Fibroblast of pulmonary artery (primary cell): Measurements from ENCODE around the gene SHH.

Experiments used
- DNase-seq: peaks from one replicate; pipeline ENCODE4 v3.0.0-alpha.2; 2010; ENCODE audit warnings: low read depth
- H3K4me3 ChIP-seq: replicated peaks from 2 replicates; pipeline ENCODE4 v1.5.1; 2011; ENCODE audit warnings: low read depth, mild to moderate bottlenecking, control low read depth, low read length, moderate library complexity
- CTCF ChIP-seq: IDR thresholded peaks from 2 replicates; pipeline ENCODE4 v1.5.1; 2011; ENCODE audit warnings: mild to moderate bottlenecking, control low read depth, low read length, inconsistent platforms; ENCODE audit errors: missing control alignments

SHH gene

GRCh38 chr7:155856656-155857055 is 44.4 kb upstream of the SHH start:
- TF ChIP-seq CTCF, result no peak
- no peak for DNase-seq
- H3K4me3 ChIP-seq, result no peak overlapping the region

GRCh38 chr7:155852426-155853301 is 40.4 kb upstream of the SHH start:
- TF ChIP-seq CTCF, result no peak
- H3K4me3 ChIP-seq, result no peak overlapping the region
- no peak for DNase-seq

- no peak overlapping the region for H3K4me3 ChIP-seq
- no peak for DNase-seq
- no peak for TF ChIP-seq CTCF
These were observed 39.6 kb upstream of the SHH start for GRCh38 chr7:155851892-155852291.

- TF ChIP-seq CTCF, result no peak
- H3K4me3 ChIP-seq, result no peak overlapping the region
- DNase-seq, result no peak
These were observed 38.8 kb upstream of the SHH start for GRCh38 chr7:155850766-155851678.

- TF ChIP-seq CTCF, result no peak
- no peak for DNase-seq
- no peak overlapping the region for H3K4me3 ChIP-seq
These were observed 37.8 kb upstream of the SHH start for GRCh38 chr7:155850001-155850436.

GRCh38 chr7:155848691-155849669 is 36.7 kb upstream of the SHH start:
- TF ChIP-seq CTCF, result no peak
- DNase-seq, result no peak
- no peak overlapping the region for H3K4me3 ChIP-seq
